ENCODE measurements around the gene MEF2D.

Gene MEF2D

GRCh38 chr1:156470473-156470872, 30.1 kb downstream of the MEF2D start:
- no peak for DNase-seq (ENCODE audit: low read depth, low spot score)

- DNase-seq (ENCODE audit: low read depth, low spot score): no peak
Observed at GRCh38 chr1:156468693-156469345, 31.8 kb downstream of the MEF2D start.

- no peak for DNase-seq (ENCODE audit: low read depth, low spot score)
Observed at GRCh38 chr1:156467906-156468305, 32.7 kb downstream of the MEF2D start.

DNA sequence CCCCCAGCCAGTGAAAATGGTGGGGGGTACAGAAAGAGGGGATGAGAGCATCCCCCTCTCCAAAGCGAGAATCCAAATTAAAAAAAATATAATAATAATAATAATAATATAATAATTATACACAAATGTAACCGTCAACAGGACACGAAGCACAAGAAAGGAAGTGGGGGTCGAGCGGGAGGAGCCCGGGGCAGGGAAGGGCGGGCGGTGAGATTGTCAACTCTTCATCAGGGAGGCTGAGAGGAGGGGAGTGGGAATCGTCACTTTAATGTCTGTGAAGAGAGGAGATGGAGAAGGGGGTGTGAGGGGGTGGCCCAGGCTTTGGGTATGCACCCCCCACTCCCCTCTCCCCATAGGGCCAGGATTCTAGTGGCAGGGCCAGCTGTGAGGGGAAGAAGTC, 33.2 kb downstream of the MEF2D start:
- DNase-seq (ENCODE audit: low read depth, low spot score): no peak

DNA sequence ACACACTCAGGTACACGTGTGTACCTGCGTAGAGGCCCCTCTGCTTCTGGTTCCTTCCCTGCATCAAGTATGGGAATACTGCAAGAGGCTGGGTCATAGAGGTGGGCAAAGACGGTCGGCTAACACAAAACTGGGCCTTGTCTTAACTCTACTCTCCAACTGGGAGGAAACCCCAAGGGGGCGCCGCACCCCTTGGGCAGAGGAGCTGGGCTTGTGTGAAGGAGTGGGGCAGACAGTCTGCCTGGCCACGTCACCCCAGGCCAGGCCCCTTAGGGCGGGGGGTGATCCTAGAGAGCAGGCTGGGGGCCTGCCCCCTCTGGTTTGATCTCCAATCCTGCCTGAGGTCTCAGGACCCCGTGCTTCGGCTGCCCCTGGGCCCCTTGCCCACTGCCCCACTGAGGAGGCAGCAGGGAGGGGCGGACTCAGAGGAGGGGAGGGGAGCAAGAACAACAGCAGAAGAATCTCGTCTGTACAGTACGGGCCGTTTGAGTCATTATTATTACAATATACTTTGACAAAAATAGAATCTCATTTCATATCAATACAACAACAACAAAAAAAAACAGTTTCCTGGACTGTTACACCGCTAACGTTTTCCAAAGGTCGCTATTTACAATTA, 34.7 kb downstream of the MEF2D start:
- no peak for DNase-seq (ENCODE audit: low read depth, low spot score)

DNA sequence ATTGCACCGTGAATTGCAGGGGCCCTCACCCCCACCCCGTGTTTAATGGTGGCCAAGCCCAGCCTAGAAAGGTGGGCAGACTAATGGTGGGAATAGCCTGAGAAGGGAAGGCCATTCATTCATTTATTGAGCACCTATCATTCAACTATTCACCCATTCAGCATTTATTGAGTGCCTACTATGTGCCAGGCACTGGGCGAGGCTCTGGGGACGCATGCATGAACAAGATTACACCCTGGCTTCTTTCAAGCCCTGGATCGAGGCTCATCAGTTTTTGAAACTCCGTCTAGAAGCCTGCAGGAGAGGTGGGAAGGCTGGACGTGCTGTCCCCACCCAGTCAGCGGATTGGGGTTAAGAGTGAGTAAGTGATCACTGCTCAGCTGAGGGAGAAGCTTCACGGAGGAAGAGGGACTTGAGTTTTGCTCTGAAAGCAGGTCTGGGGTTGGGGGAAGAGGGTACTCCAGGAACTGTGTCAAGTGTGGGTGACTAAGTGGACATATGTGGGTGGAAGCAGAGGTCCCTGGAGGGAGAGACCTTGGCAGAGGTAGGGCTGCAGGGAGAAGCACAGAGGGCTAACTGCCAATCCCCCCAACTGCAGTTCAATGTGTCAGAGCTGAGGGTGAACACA, 35.6 kb downstream of the MEF2D start:
- DNase-seq (ENCODE audit: low read depth, low spot score): no peak

- no peak for DNase-seq (ENCODE audit: low read depth, low spot score)
Observed at GRCh38 chr1:156464335-156464734, 36.2 kb downstream of the MEF2D start.

DNA sequence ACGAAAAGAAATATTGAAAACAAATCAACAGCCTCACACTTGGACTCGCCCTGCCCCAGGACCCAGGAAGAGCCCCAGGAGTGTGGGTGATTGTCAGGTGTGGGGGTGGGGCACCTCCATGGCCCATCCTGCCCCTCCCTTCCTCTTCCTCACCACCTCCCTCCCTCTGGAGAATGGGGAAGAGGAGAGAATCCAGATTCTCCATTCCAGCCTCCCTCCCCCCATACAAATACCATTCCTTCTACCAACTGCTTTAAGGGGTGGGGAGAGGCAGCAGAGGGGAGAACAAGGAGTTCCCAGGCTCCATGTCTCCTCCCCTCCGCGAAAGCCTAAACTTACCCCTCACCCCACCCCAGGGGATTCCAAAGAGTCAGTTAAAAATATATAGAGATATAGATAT, 36.7 kb downstream of the MEF2D start:
- DNase-seq (ENCODE audit: low read depth, low spot score): no peak

GRCh38 chr1:156462954-156463795, 37.4 kb downstream of the MEF2D start:
- DNase-seq (ENCODE audit: low read depth, low spot score): no peak

- DNase-seq (ENCODE audit: low read depth, low spot score): no peak
Observed at GRCh38 chr1:156461781-156462647, 38.6 kb downstream of the MEF2D start.

- no peak for DNase-seq (ENCODE audit: low read depth, low spot score)
Observed at GRCh38 chr1:156461109-156461508, 39.5 kb downstream of the MEF2D start.

- DNase-seq (ENCODE audit: low read depth, low spot score): no peak
Observed at GRCh38 chr1:156460525-156460924, 40.0 kb downstream of the MEF2D start.

DNA sequence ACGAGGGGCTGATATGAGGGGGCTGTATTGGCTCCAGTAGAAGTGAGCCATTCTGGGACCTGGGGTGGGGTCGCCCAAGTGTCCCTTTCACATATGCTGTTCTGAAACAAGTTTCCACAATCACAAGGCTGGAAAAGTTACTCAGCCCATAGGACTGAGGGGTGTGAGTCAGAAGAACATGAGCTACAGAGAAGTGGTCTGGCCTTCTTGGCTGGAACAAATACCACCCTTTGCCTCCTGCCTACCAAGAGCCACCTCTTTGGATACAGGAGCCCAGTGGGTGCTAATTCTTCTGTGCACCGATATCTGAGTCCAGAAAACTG, 42.4 kb downstream of the MEF2D start:
- DNase-seq (ENCODE audit: low read depth, low spot score): no peak

GRCh38 chr1:156456625-156457465, 43.7 kb downstream of the MEF2D start:
- peak; percentile 95 for DNase-seq (ENCODE audit: low read depth, low spot score)

DNA sequence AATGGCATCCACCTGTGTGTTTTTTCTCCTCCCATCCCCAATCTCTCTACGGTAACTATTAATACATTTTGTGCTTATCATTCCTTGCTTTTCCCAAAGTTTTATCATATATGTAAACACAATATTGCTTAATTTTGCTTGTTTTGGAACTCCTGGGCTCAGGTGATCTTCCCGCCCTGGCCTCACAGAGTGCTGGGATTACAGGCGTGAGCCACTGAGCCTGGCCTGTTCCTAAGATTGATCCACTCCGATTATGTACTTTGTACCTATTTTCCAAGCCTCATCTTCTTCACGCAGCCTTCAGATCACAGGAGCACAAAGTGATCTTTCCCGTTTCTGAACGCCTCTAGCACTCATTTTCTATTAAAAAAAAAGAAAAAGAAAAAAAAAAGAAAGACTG, 45.2 kb downstream of the MEF2D start:
- DNase-seq (ENCODE audit: low read depth, low spot score): no peak

GRCh38 chr1:156452907-156453306, 47.7 kb downstream of the MEF2D start:
- no peak for DNase-seq (ENCODE audit: low read depth, low spot score)

- no peak for DNase-seq (ENCODE audit: low read depth, low spot score)
Observed at GRCh38 chr1:156451505-156452160, 48.9 kb downstream of the MEF2D start.

GRCh38 chr1:156448134-156448967, 52.2 kb downstream of the MEF2D start:
- DNase-seq (ENCODE audit: low read depth, low spot score): no peak

GRCh38 chr1:156445789-156446263, 54.7 kb downstream of the MEF2D start:
- peak; percentile 59 for DNase-seq (ENCODE audit: low read depth, low spot score)
